Gastroesophageal sphincter (tissue), 4 donors: ENCODE data around the gene KRT17. TPM values are rescaled to one million over a fixed set of nuclear protein-coding genes. Genes with fewer than 3 reads are reported as not detected.

ENCODE experiments used
- ATAC-seq: fragments of 150-250 bp; one replicate; pipeline ENCODE4 v1.9.1; 2016; ENCODE audit warnings: mild to moderate bottlenecking, moderate library complexity
- H3K27ac ChIP-seq, 4 donors: fragments of 200-600 bp; sonication (generic) in 3 of 4; 1 replicate in 3 of 4; 2 replicates in 1 of 4; pipeline ENCODE4 v1.5.1; 2016 to 2019
- H3K27me3 ChIP-seq: fragments of 200-600 bp; sonication (generic); one replicate; pipeline ENCODE4 v1.5.1; 2019
- H3K36me3 ChIP-seq, 2 donors: fragments of 200-600 bp; sonication (generic); one replicate each; pipeline ENCODE4 v1.5.1; 2019; ENCODE audit warnings: control low read depth in 1 of 2
- H3K4me1 ChIP-seq, 3 donors: fragments of 200-600 bp; sonication (generic); 1 replicate in 2 of 3; 2 replicates in 1 of 3; pipeline ENCODE4 v1.5.1; 2016 to 2019; ENCODE audit warnings: control low read depth in 2 of 3
- H3K4me3 ChIP-seq, 2 donors: fragments of 200-600 bp; sonication (generic); one replicate each; pipeline ENCODE4 v1.5.1; 2019; ENCODE audit warnings: mild to moderate bottlenecking in 1 of 2, moderate library complexity in 1 of 2
- H3K9me3 ChIP-seq, 3 donors: fragments of 200-600 bp; sonication (generic); one replicate each; pipeline ENCODE4 v1.5.1; 2017 to 2019; ENCODE audit warnings: control low read depth in 2 of 3
- CTCF ChIP-seq, 4 experiments: fragments of 200-600 bp in 2 of 4; fragments of 450-650 bp in 2 of 4; sonication (generic) in 1 of 4; IDR thresholded peaks; one replicate each; pipeline ENCODE4 v1.5.1; 2017 to 2019; ENCODE audit warnings: antibody characterized with exemption in 4 of 4, mild to moderate bottlenecking in 2 of 4, moderate library complexity in 2 of 4
- EP300 ChIP-seq: sonication (generic); formaldehyde crosslinking; IDR thresholded peaks from one replicate; pipeline ENCODE4 v1.6.1; 2017; ENCODE audit warnings: antibody characterized with exemption, mild to moderate bottlenecking
- POLR2A ChIP-seq, 2 donors: fragments of 450-650 bp; IDR thresholded peaks; one replicate each; pipeline ENCODE4 v1.6.1; 2017; ENCODE audit warnings: antibody characterized with exemption in 2 of 2, mild to moderate bottlenecking in 2 of 2, moderate library complexity in 1 of 2
- POLR2AphosphoS5 ChIP-seq: sonication (generic); formaldehyde crosslinking; IDR thresholded peaks from one replicate; pipeline ENCODE4 v1.6.1; 2017; ENCODE audit warnings: antibody characterized with exemption
- WGBS, 2 donors: methylation state at CpG; one replicate each; pipeline ENCODE4 v1.1.5; 2018; ENCODE audit warnings: low coverage in 1 of 2; 5-methylcytosine and 5-hydroxymethylcytosine counted together
- total RNA-seq, 4 donors: library from RNA; depleted of rRNA; stranded (reverse); fragments of >200 nt; gene quantifications; one replicate each; pipeline ENCODE4 v1.1.0, GENCODE V29; 2016

KRT17 gene
- total RNA-seq, 4 donors from 2014 or later: 7.0 to 18.5 (median 17.4) TPM; not detected in 1

- no peaks in the 10 kb centered on the region for H3K27me3 ChIP-seq
- no peaks in the 10 kb centered on the region for H3K9me3 ChIP-seq
- H3K36me3 ChIP-seq: no peaks in the 10 kb centered on the region
- peak in 2 of 4 experiments; percentile 1 to 20 for TF ChIP-seq CTCF (IDR thresholded peaks at IDR 0.05)
- TF ChIP-seq POLR2A (IDR thresholded peaks at IDR 0.05): no peak
- H3K4me1 ChIP-seq: peaks cover 0 to 27% (median 11%) of the 10 kb centered on the region in 3 donors
- H3K27ac ChIP-seq: peak overlapping the region; percentile 49 to 89 (median 85)
- peak; percentile 27 for ATAC-seq
- peak overlapping the region; percentile 33 to 56 for H3K4me3 ChIP-seq
- 3% methylated on average over 4 of the region's 11 CpGs; no CpG with 5 or more reads in 1 of the 2 donors for WGBS, 2 donors
Measured at GRCh38 chr17:41666237-41666641, 41.9 kb upstream of the KRT17 start.

- no peaks in the 10 kb centered on the region for H3K9me3 ChIP-seq
Measured at GRCh38 chr17:41665566-41666236, 41.3 kb upstream of the KRT17 start.

GRCh38 chr17:41664587-41665565 is 40.5 kb upstream of the KRT17 start:
- Histone ChIP-seq H3K4me1 (peaks cover 0 to 27% (median 11%) of the 10 kb centered on the region in 3 donors), H3K9me3 (no peaks in the 10 kb centered on the region), H3K4me3 (peak overlapping the region; percentile 17 to 56), H3K27ac (peak overlapping the region in 3 of 4 donors; percentile 82 to 89 (median 88)), H3K27me3 (no peaks in the 10 kb centered on the region), H3K36me3 (no peaks in the 10 kb centered on the region)
- no peak for ATAC-seq
- TF ChIP-seq POLR2A (IDR thresholded peaks at IDR 0.05): no peak
- 40 to 90% methylated on average over 3 to 5 of the region's 15 CpGs for WGBS, 2 donors

More at GRCh38 chr17:41665566-41666236, 41.3 kb upstream of the KRT17 start:
- H3K36me3 ChIP-seq: no peaks in the 10 kb centered on the region
- ATAC-seq: peak; percentile 93
- H3K4me3 ChIP-seq: peak overlapping the region; percentile 17 to 56
- WGBS, 2 donors: no CpG with 5 or more reads among the region's 39 CpGs
- peak overlapping the region; percentile 49 to 89 (median 85) for H3K27ac ChIP-seq
- H3K4me1 ChIP-seq: peaks cover 0 to 27% (median 11%) of the 10 kb centered on the region in 3 donors
- TF ChIP-seq POLR2A (IDR thresholded peaks at IDR 0.05) (peak; percentile 36 to 46), CTCF (IDR thresholded peaks at IDR 0.05) (peak; percentile 94 to 96 (median 94)), POLR2AphosphoS5 (peak; percentile 49), EP300 (no peak)
- no peaks in the 10 kb centered on the region for H3K27me3 ChIP-seq

- no peak overlapping the region for H3K27ac ChIP-seq
- 100% methylated on average over 1 of the region's 2 CpGs; no CpG with 5 or more reads in 1 of the 2 donors for WGBS, 2 donors
- no peak for ATAC-seq
Measured at GRCh38 chr17:41664172-41664457, 39.7 kb upstream of the KRT17 start.

More at GRCh38 chr17:41664172-41664457, 39.7 kb upstream of the KRT17 start:
- Histone ChIP-seq H3K27me3 (no peaks in the 10 kb centered on the region), H3K9me3 (no peaks in the 10 kb centered on the region), H3K4me1 (peaks cover 0 to 27% (median 11%) of the 10 kb centered on the region in 3 donors), H3K4me3 (no peak overlapping the region), H3K36me3 (no peaks in the 10 kb centered on the region)
- no peak for TF ChIP-seq POLR2AphosphoS5
- TF ChIP-seq CTCF (IDR thresholded peaks at IDR 0.05): no peak
- TF ChIP-seq EP300: no peak
- no peak for TF ChIP-seq POLR2A (IDR thresholded peaks at IDR 0.05)
